Measurements from ENCODE around the gene TAAR8. TPM values are rescaled to one million over a fixed set of nuclear protein-coding genes. Genes with fewer than 3 reads are reported as not detected.

TAAR8 gene
- total RNA-seq, 1 donor from 2014 or later, result not detected

DNA sequence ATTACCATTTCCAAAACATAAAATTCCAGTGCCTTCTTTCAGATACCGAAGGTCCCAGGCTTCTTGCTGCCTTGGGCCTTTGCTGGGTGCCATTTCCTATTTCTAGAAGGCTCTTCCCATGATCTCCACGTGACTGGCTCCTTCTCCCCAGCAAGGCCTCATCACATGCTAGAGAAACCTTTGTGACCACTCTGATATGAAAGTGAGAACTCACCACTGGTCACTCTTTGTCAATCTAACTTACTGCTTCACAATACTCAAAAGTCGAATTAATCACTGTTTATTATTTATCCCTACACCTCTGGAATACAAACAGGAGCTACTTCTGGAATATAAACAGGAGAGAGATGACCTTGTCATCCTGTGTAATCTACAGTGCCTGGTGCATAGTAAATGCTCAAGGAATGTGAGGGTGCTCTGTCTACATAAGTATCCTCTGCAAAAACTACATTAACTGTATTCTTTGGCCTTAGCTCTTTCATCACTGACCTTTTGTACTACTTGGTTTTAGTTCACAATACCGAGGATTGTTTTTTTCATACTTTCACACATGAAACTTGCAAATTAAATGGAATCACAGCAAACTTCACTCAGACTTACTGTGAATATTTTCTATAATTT lies 41.2 kb upstream of the TAAR8 start:
- CTCF ChIA-PET, result interaction anchor here (1.0 to 1.2 kb wide), 2 partner anchors 22 to 27 kb away, joined by 3 read pairs; no protein-coding TSS in a partner anchor
- Mint-ChIP-seq H3K36me3 (ENCODE audit: low read depth) (peaks cover 48% of the 10 kb centered on the region), H3K9me3 (no peaks in the 10 kb centered on the region), H3K27me3 (no peaks in the 10 kb centered on the region), H3K4me1 (peaks cover 83% of the 10 kb centered on the region), H3K4me3 (peak overlapping the region; percentile 92), H3K27ac (peak overlapping the region; percentile 77)
- TF ChIP-seq, protein P1, sequence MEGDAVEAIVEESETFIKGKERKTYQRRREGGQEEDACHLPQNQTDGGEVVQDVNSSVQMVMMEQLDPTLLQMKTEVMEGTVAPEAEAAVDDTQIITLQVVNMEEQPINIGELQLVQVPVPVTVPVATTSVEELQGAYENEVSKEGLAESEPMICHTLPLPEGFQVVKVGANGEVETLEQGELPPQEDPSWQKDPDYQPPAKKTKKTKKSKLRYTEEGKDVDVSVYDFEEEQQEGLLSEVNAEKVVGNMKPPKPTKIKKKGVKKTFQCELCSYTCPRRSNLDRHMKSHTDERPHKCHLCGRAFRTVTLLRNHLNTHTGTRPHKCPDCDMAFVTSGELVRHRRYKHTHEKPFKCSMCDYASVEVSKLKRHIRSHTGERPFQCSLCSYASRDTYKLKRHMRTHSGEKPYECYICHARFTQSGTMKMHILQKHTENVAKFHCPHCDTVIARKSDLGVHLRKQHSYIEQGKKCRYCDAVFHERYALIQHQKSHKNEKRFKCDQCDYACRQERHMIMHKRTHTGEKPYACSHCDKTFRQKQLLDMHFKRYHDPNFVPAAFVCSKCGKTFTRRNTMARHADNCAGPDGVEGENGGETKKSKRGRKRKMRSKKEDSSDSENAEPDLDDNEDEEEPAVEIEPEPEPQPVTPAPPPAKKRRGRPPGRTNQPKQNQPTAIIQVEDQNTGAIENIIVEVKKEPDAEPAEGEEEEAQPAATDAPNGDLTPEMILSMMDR (IDR thresholded peaks at IDR 0.05), result no peak
- intact Hi-C loops (cut with micrococcal nuclease), result loop anchor here (5.0 to 10.0 kb wide), 3 partner anchors 884 to 1733 kb away; partner anchors contain the start of genes EPB41L2 and MED23
- DNase-seq (no peak), ATAC-seq (ENCODE audit: low read depth) (no peak)
- POLR2A ChIA-PET, result interaction anchor here (1.0 to 3.8 kb wide), 6 partner anchors 8 to 156 kb away, joined by 3 to 79 read pairs (median 4); no protein-coding TSS in a partner anchor

DNA sequence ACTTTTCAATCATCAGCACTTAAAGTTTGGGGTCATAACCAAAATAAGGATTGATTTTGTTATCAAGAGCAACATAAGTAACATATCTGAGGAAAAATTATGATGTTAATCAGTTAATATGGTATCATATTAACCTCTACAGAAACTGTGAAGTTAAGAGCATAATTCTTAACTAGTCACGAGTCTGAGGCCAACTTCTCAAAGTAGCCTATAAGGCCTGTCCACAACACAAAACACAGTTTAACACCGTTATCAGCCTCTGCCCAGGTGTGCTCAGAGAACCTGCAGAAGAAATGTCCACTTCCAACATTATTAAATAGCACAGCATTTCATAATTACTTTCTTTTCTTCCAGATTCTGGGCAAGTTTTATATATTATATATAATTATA lies 40.6 kb upstream of the TAAR8 start:
- Mint-ChIP-seq H3K4me1 (peaks cover 78% of the 10 kb centered on the region), H3K27ac (peak overlapping the region; percentile 77), H3K36me3 (ENCODE audit: low read depth) (peaks cover 43% of the 10 kb centered on the region), H3K27me3 (no peaks in the 10 kb centered on the region), H3K4me3 (peak overlapping the region; percentile 92), H3K9me3 (no peaks in the 10 kb centered on the region)
- ChIA-PET POLR2A (interaction anchor here (0.9 to 3.8 kb wide), 23 partner anchors 9 to 302 kb away, joined by 3 to 79 read pairs (median 5); partner anchors contain the start of genes RPS12 and SLC18B1), CTCF (interaction anchor here (1.0 to 2.6 kb wide), 9 partner anchors 12 to 212 kb away, joined by 3 to 21 read pairs (median 6); no protein-coding TSS in a partner anchor)
- TF ChIP-seq, protein P1 (IDR thresholded peaks at IDR 0.05), result no peak
- intact Hi-C loops (cut with micrococcal nuclease), result loop anchor here (1.0 to 10.0 kb wide), 7 partner anchors 14 to 1733 kb away; partner anchors contain the start of genes EPB41L2, MED23 and RPS12
- ATAC-seq (ENCODE audit: low read depth) (no peak), DNase-seq (no peak)

GRCh38 chr6:132512342-132512637 lies 40.2 kb upstream of the TAAR8 start:
- DNase-seq (no peak), ATAC-seq (ENCODE audit: low read depth) (no peak)
- Mint-ChIP-seq H3K27ac (peak overlapping the region; percentile 77), H3K27me3 (no peaks in the 10 kb centered on the region), H3K4me1 (peaks cover 74% of the 10 kb centered on the region), H3K4me3 (peak overlapping the region; percentile 92), H3K9me3 (no peaks in the 10 kb centered on the region), H3K36me3 (ENCODE audit: low read depth) (peaks cover 40% of the 10 kb centered on the region)
- intact Hi-C loops (cut with micrococcal nuclease), result loop anchor here (1.0 to 10.0 kb wide), 7 partner anchors 14 to 1733 kb away; partner anchors contain the start of genes EPB41L2, MED23 and RPS12
- ChIA-PET CTCF (interaction anchor here (0.6 to 2.6 kb wide), 12 partner anchors 12 to 232 kb away, joined by 3 to 21 read pairs (median 5); no protein-coding TSS in a partner anchor), POLR2A (interaction anchor here (0.6 to 3.8 kb wide), 23 partner anchors 10 to 1440 kb away, joined by 3 to 79 read pairs (median 5); partner anchors contain the start of genes RPS12, SLC18B1 and TBPL1)
- TF ChIP-seq, protein P1 (IDR thresholded peaks at IDR 0.05), result no peak

- TF ChIP-seq, protein P1 (IDR thresholded peaks at IDR 0.05), result no peak
- ATAC-seq (ENCODE audit: low read depth), result peak; percentile 82
- peak within 1 kb of the TSS; percentile 97 for H3K27ac Mint-ChIP-seq
- DNase-seq, result peak; percentile 89
- H3K4me1 Mint-ChIP-seq, result peaks cover 68% of the 10 kb centered on the region
- H3K27me3 Mint-ChIP-seq, result no peaks in the 10 kb centered on the region
- peaks cover 33% of the 10 kb centered on the region for H3K36me3 Mint-ChIP-seq (ENCODE audit: low read depth)
- intact Hi-C loops (cut with micrococcal nuclease), result loop anchor here (1.0 to 10.0 kb wide), 9 partner anchors 15 to 1732 kb away; partner anchors contain the start of genes EPB41L2, MED23, RPS12 and TBPL1
- H3K4me3 Mint-ChIP-seq, result peak within 1 kb of the TSS; percentile 96
- H3K9me3 Mint-ChIP-seq, result no peaks in the 10 kb centered on the region
- POLR2A ChIA-PET, result interaction anchor here (0.6 to 3.8 kb wide), 25 partner anchors 10 to 1440 kb away, joined by 3 to 79 read pairs (median 5); partner anchors contain the start of genes RPS12, SLC18B1 and TBPL1
- CTCF ChIA-PET, result interaction anchor here (0.6 to 2.6 kb wide), 13 partner anchors 13 to 245 kb away, joined by 3 to 21 read pairs (median 4); partner anchors contain the start of gene VNN2
Measured at GRCh38 chr6:132512638-132513632, 39.5 kb upstream of the TAAR8 start, which contains the start of gene STX7. Gene STX7, minus strand, starts transcription at chr6:132513116. Its CDS starts 9,586 bp downstream, at chr6:132503530.

Data from activated B cell treated with CpG ODN at 0.5 μM for 24 hours (primary cell).